Measurements from ENCODE around the gene COX19.
A peak's percentile ranks its signal among the peaks of the same experiment; 100 is the strongest.
"Not testable (repeated sequence)": the region's sequence is repeated elsewhere in the genome, so short reads cannot be mapped to it uniquely, and the experiment has no call there.

Gene COX19

DNA sequence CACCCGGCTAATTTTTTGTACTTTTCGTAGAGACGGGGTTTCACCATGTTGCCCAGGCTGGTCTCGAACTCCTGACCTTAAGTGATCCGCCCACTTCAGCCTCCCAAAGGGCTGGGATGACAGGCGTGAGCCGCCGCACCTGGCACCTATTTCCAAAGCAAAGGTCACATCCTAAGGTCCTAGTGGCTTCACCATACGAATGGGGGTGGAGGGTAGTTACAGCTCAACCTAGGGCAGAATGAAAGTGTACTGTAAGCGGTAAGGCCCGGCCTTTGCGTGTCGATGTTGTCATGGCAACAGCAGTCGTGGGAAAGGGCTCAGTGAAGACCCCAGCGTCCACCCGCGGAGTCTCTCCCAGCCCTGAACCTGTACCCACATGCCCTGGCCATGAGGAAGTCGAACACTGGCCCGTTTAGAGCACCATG is 1.6 kb upstream of the COX19 start:
- no peak for DNase-seq

GRCh38 chr7:975702-976473 is 539 bp upstream of the COX19 start:
- no peak for DNase-seq

DNA sequence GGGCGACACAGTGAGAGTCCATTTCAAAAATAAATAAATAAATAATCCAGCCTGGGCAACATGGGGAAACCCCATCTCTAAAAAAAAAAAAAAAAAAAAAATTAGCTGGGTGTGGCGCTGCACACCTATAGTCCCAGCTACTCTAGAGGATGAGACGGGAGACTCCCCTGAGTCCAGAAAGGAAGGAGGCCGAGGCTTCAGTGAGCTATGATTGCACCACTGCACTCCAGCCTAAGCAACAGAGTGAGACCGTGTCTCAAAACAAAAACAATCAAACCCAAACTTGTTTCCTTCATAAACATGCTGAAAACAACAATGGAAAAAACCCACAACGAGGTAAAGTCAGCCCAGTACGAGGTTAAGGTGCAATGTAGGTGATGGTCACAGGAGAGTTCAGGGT is 1.2 kb downstream of the COX19 start:
- peak; percentile 23 for DNase-seq

- DNase-seq, result no peak
Measured at GRCh38 chr7:973312-973711, 2.0 kb downstream of the COX19 start.

DNA sequence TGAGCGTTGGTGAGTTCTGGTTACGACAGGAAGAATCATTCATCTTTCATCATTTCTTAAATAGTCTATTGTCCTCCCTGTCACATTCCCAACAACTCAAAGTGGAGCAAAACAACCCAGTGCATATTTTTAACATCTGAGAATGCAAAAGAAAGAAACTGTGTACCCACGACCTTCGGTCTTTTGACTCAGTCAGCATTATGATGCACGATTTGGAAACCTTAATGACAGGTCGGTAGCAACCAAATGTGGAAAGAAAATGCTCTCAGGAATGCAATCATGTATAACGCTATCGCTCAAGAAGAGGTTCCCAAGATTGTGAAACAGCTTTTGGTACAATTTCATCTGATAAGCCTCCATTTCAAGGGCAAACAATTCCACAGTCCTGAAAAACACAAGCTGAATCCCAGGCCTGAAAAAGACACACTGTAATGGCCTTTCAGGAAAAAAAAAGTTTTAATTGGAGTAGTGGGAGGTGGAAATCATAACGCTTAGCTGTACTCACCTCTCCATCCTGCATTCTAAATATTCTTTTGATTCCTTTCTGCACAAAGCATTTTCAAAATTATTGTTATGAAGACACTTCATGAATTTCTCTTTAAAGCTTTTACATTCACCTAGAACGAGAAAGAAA is 2.6 kb downstream of the COX19 start:
- no peak for DNase-seq

GRCh38 chr7:972110-972509 is 3.2 kb downstream of the COX19 start:
- DNase-seq, result no peak

- DNase-seq, result no peak
Measured at GRCh38 chr7:970744-971143, 4.6 kb downstream of the COX19 start.

- DNase-seq, result no peak
Measured at GRCh38 chr7:969403-969802, 5.9 kb downstream of the COX19 start.

GRCh38 chr7:968205-969105 is 6.9 kb downstream of the COX19 start:
- DNase-seq, result no peak

DNA sequence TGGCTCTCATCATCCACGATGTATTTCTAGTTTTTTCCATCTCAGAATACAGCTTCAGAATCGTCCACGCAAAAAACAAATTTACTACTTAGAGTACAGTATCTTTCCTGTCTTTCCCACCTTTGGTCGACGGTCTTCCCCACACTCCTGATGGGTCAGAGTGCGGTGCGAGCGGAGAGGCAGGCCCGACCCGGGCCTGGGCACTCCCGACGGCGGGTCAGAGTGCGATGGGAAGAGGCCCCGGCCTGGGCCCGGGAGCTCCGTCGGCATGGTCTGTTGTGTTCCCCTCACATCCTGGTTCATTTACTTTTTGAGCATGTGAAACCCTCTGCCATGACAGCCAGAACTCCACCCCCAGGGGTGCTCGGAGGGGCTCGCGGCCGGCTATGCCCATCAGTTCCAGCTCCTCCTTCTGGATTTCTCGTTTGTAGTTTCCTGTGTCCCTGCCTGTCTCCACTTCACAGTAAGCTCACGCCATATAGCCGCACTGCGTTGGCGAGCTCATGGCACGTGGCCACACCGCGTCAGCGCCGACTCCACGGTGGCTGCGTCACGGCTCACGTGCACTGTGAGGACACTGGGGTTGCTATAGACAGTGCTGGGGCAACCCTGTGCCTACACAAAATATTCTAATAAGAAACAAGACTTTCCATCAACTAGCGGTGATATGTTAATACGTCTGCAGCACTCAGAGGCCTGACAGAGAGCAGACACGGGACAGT is 7.8 kb downstream of the COX19 start:
- no peak for DNase-seq

DNA sequence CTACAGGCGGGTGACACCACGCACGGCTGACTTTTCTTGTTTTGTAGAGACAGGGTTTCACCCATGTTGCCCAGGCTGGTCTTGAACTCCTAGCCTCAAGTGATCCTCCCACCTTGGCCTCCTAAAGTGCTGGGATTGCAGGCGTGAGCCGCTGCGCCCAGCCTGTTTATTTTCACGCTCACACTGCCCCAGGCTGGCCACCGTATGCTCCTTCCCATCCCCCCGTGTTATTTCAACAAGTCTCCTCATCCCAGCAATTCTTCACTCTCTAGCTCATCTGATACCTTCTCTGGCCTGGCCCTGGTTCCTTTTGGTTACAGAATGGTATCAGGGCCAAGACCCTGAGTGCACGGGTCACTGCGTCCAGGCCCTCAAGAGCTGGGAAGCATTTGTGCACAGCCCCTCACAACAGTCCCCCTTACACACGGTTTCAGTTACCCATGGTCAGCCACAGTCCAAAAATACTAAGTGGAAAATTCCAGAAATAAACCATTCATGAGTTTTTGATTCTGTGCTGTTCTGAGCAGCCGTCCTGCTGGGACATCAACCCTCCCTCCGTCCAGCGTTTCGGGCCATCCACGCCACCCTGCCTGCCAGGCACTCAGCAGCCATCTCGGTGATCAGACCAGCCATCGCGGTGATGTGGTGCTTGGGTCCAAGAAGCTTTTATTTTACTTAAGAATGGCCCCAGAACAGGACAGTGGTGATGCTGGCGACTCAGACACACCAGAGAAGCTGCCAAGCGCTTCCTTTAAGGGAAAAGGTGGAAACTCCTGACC is 8.9 kb downstream of the COX19 start:
- DNase-seq, result no peak

GRCh38 chr7:964401-965231 is 10.7 kb downstream of the COX19 start:
- peak; percentile 1 for DNase-seq

DNA sequence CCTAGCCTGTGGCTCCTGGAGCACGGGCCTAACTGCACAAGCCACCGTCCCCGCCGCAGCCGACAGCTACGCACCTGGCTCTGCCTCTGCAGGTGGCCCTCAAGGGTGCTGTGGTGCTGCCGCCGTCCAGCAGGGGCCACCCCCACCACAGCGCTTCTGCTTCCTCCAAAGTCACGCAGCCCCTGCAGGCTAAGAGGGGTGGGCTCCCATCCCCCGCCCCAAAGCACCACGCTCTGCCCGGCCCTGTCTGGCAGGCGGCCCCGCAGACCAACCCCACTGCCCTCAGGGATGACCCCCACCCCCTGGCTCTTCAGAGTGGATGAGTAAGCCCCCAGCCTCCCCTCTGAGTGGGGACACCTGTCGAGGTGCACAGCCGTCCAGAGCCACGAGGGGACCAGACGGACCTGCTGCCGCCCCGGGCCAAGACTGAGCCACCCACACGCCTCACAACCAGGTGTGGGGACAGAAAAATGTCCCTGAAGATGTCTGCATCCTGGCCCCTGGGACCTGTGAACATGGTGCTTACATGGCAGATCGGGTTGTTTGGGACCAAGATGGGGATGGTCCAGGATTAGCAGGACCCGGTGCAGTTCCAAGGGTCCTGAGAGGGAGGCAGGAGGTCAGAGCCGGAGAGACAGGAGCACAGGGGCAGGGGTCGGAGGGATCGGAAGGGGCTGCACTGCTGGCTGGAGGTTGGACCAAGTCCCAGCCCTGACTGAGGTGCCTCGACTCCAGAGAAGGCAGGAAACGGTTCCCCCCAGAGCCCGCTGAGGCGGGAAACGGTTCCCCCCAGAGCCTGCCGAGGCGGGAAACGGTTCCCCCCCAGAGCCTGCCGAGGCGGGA is 11.9 kb downstream of the COX19 start:
- no peak for DNase-seq

DNA sequence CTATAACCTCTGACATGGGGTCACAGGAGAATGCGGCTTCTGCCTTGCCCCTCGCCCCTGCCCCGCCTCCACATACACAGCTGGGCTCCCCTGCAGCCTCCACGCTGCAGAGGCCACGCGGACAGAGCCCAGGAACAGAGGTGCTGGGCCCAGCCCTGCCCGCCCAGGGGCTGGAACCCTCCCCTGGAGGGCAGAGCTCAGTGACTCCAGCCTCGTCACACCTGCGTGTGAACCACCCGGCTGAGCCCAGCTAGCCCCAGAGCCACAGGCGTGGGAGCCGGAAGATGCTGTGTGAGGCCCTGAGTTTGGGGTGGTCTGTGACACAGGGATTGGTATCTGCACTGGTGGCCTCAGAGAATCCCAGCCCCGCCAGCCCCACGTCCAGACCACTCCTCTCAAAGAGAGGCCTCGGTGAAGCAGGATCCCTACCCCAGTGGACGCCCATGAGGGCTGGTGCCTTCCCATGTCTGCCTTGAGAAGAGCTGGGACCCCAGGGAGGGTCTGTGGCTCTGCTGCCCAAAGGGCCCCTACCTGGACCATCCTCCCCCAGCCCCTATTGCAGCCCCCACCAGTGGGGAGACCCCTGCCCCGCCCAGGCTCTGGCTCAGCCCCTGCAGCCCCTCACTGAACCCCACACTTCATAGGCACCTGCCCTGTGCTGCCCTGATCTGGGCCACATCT is 12.8 kb downstream of the COX19 start:
- no peak for DNase-seq

DNA sequence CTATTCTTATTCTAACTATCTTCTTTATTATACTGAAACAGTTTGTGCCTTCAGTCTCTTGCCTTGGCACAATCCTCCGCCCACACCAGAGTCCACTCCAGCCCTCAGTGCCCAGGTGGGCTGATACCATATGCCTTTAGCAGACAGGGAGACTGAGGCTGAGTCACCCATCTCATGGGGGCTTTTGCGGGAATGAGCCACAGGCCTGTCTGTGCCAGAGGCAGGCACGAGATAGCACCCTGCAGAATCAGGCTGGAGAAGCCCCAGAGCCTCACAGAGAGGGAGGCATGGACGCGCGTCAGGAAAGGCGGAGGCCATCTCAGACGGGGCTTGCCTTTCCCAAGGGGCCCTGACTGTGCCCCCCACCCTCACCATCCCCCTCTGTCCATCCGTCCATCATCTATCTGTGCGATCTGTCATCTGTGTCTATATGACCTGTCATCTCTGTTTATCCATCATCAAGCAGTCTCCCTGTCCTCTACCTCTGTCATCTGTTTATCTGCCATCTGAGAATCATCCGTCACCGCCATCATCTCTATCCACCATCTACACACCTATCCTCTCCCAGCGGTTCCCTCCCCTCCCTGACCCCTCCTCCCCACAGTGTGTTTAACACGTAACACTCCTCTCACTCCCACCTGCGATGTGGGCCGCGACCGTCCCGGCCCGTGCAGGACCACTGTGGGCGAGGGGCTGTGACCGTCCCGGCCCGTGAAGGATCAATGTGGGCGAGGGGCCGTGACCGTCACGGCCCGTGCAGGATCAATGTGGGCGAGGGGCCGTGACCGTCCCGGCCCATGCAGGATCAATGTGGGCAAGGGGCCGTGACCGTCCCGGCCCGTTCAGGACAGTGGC is 13.6 kb downstream of the COX19 start:
- no peak for DNase-seq

GRCh38 chr7:960972-961371 is 14.4 kb downstream of the COX19 start:
- not testable (repeated sequence) for DNase-seq

DNA sequence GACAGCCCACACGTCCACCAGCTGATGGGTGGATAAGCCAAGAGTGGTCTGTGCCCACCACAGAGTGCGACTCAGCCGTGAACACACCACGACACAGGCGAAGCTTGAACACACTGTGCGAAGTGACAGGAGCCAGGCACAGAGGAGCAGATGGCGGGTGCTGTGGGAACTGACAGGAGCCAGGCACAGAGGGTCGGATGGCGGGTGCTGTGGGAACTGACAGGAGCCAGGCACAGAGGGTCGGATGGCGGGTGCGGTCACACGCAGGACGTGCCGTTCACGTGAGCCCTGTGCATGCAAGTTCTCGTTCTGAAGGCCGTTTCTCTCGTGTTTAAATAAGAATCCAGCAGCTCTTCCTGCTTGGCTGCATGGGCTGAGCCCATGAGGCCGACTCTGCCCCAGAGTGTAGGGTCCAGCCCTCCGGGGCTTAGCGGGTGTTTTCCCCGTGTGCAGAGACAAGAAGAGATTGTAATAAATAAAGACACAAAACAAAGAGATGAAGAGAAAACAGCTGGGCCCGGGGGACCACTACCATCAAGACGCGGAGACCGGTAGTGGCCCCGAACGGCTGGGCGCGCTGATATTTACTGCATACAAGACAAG is 15.0 kb downstream of the COX19 start:
- DNase-seq, result no peak

- not testable (repeated sequence) for DNase-seq
Measured at GRCh38 chr7:959740-960139, 15.6 kb downstream of the COX19 start.
